Measurements from ENCODE around the gene BCAR1. TPM values are rescaled to one million over a fixed set of nuclear protein-coding genes. Genes with fewer than 3 reads are reported as not detected.
"Not testable (repeated sequence)": the region's sequence is repeated elsewhere in the genome, so short reads cannot be mapped to it uniquely, and the experiment has no call there.

BCAR1 gene
- total RNA-seq, 5 donors from 2014 or later (not counting 1 experiment from before 2014, with no cell fraction given) = 0.49 to 1.6 (median 0.98) TPM

DNA sequence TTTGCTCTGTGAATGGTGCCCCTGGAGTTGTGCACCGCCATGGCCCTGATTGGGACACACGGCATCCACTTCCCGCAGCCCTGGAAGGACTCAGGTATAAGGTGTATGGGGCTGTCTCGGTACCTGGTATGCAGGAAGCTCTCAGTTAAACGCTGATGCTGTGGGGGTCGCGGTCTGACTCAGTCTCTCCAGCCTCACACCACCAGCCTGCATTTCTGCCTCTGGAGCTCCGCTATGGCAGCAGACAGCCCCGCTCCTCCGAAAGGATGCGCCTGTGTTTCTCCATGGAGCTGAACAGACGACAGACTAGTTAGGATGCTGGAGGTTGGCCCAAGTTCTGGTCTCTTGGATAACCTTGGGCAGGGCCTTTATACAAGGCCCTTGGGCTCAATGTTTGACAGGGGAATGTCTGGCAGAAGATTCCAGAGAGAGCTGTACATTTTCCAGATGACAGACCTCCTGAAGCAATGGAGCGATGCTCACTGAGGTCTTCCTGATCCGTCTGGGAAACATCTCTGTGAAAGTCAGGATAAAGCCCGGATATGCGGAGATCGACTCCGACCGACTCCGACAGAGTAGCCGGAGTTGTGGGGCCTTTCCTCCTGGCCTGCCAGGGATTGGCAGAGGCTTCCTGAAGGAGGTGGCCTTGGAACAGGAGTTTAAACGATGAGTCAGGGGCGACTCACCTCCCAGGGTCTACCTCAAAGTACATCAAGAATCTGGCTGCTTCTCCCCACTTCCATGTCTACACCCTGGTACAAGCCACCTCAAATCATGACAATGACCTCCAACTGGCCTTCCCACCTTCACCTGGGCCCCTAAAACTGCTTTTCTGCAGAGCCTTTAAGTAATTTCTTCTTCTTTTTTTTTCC is 21.9 kb upstream of the BCAR1 start:
- Mint-ChIP-seq H3K4me1 (peaks cover 4 to 6% (median 5%) of the 10 kb centered on the region in 3 donors), H3K27ac (no peak overlapping the region), H3K4me3 (no peak overlapping the region), H3K27me3 (peaks cover 17 to 23% of the 10 kb centered on the region in 2 donors), H3K9me3 (no peaks in the 10 kb centered on the region), H3K36me3 (no peaks in the 10 kb centered on the region)
- peaks cover 2 to 45% of the 10 kb centered on the region in 2 experiments for H3K27me3 ChIP-seq (replicated peaks in 1 of 2; ENCODE audit: control insufficient read depth in 2 of 2, extremely low read depth in 1 of 2, insufficient read depth in 2 of 2, low read length in 1 of 2)
- no peak for DNase-seq
- no peak overlapping the region for H3K27ac ChIP-seq (ENCODE audit: low read length)
- H3K4me3 ChIP-seq (ENCODE audit: control insufficient read depth in 1 of 2, extremely low read depth in 1 of 2, low read length in 1 of 2) = no peak overlapping the region
- peaks cover 0 to 3% of the 10 kb centered on the region in 2 experiments for H3K4me1 ChIP-seq (ENCODE audit: control insufficient read depth in 1 of 2, extremely low read depth in 1 of 2, insufficient read depth in 2 of 2, low read length in 2 of 2)
- ChIA-PET CTCF (no interaction called here), POLR2A (no interaction called here)
- ATAC-seq (replicated peaks in 1 of 4) = no peak
- no peaks in the 10 kb centered on the region for H3K9me3 ChIP-seq
- WGBS (ENCODE audit: insufficient coverage) = 97% methylated on average over 16 of the region's 23 CpGs
- no peaks in the 10 kb centered on the region for H3K36me3 ChIP-seq (ENCODE audit: control insufficient read depth in 2 of 2, extremely low read depth in 1 of 2, insufficient read depth in 1 of 2, low read length in 1 of 2)

GRCh38 chr16:75272629-75273028 is 21.2 kb upstream of the BCAR1 start:
- H3K4me3 ChIP-seq (ENCODE audit: control insufficient read depth in 1 of 2, extremely low read depth in 1 of 2, low read length in 1 of 2); H3K4me3 Mint-ChIP-seq; CTCF ChIA-PET; ATAC-seq (replicated peaks in 1 of 4); H3K4me1 Mint-ChIP-seq; H3K4me1 ChIP-seq (ENCODE audit: control insufficient read depth in 1 of 2, extremely low read depth in 1 of 2, insufficient read depth in 2 of 2, low read length in 2 of 2); H3K9me3 Mint-ChIP-seq; H3K27ac ChIP-seq (ENCODE audit: low read length); H3K36me3 ChIP-seq (ENCODE audit: control insufficient read depth in 2 of 2, extremely low read depth in 1 of 2, insufficient read depth in 1 of 2, low read length in 1 of 2); H3K36me3 Mint-ChIP-seq; DNase-seq; POLR2A ChIA-PET; H3K9me3 ChIP-seq: not testable (repeated sequence)
- WGBS (ENCODE audit: insufficient coverage) = 88% methylated on average over 7 of the region's 10 CpGs
- peaks cover 2 to 51% of the 10 kb centered on the region in 2 experiments for H3K27me3 ChIP-seq (replicated peaks in 1 of 2; ENCODE audit: control insufficient read depth in 2 of 2, extremely low read depth in 1 of 2, insufficient read depth in 2 of 2, low read length in 1 of 2)
- peak overlapping the region in 1 of 2 donors; percentile 15 for H3K27ac Mint-ChIP-seq
- peaks cover 17 to 20% of the 10 kb centered on the region in 2 donors for H3K27me3 Mint-ChIP-seq

- H3K4me1 Mint-ChIP-seq = peaks cover 4 to 6% (median 5%) of the 10 kb centered on the region in 3 donors
- Histone ChIP-seq H3K4me3 (ENCODE audit: control insufficient read depth in 1 of 2, extremely low read depth in 1 of 2, low read length in 1 of 2) (no peak overlapping the region), H3K9me3 (no peaks in the 10 kb centered on the region), H3K27ac (ENCODE audit: low read length) (no peak overlapping the region), H3K36me3 (ENCODE audit: control insufficient read depth in 2 of 2, extremely low read depth in 1 of 2, insufficient read depth in 1 of 2, low read length in 1 of 2) (no peaks in the 10 kb centered on the region), H3K27me3 (replicated peaks in 1 of 2; ENCODE audit: control insufficient read depth in 2 of 2, extremely low read depth in 1 of 2, insufficient read depth in 2 of 2, low read length in 1 of 2) (peaks cover 2 to 51% of the 10 kb centered on the region in 2 experiments), H3K4me1 (ENCODE audit: control insufficient read depth in 1 of 2, extremely low read depth in 1 of 2, insufficient read depth in 2 of 2, low read length in 2 of 2) (peaks cover 0 to 3% of the 10 kb centered on the region in 2 experiments)
- no peak overlapping the region for H3K27ac Mint-ChIP-seq
- POLR2A ChIA-PET = no interaction called here
- 37% methylated on average over 11 of the region's 12 CpGs for WGBS (ENCODE audit: insufficient coverage)
- ATAC-seq (replicated peaks in 1 of 4) (no peak), DNase-seq (no peak)
- CTCF ChIA-PET = no interaction called here
- H3K4me3 Mint-ChIP-seq = no peak overlapping the region
- peaks cover 17% of the 10 kb centered on the region in 2 donors for H3K27me3 Mint-ChIP-seq
- H3K9me3 Mint-ChIP-seq = no peaks in the 10 kb centered on the region
- no peaks in the 10 kb centered on the region for H3K36me3 Mint-ChIP-seq
Observed at GRCh38 chr16:75272097-75272551, 20.7 kb upstream of the BCAR1 start.

DNA sequence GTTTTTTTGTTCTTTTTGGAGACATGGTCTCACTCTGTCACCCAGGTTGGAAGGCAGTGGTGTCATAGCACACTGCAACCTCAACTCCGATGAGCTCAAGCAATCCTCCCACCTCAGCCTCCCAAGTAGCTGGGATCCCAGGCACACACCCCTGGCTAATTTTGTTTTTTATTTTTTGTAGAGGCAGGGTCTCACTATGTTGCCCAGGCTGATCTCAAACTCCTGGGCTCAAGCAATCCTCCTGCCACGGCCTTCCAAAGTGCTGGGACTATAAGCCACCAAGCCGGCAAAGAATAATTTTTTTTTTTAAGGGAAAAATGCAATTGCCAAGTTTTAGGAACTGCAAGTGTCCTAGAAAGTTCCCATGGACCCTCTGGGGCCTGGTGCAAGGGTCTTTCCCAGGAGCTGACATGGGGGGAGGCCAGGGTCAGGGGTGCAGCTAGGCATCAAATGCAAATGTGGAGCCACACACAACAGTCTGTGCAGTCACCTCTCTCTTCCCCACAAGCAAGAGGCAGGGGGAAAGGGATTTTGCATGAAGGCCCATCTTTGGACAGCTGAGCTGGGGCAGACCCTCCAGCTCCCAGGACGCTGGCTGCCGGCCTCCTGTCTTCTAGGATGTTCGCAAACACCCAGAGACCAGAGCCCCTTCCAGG is 20.1 kb upstream of the BCAR1 start:
- ChIA-PET CTCF (no interaction called here), POLR2A (no interaction called here)
- Histone ChIP-seq H3K27ac (ENCODE audit: low read length) (no peak overlapping the region), H3K4me1 (ENCODE audit: control insufficient read depth in 1 of 2, extremely low read depth in 1 of 2, insufficient read depth in 2 of 2, low read length in 2 of 2) (peaks cover 0 to 4% of the 10 kb centered on the region in 2 experiments), H3K27me3 (replicated peaks in 1 of 2; ENCODE audit: control insufficient read depth in 2 of 2, extremely low read depth in 1 of 2, insufficient read depth in 2 of 2, low read length in 1 of 2) (peaks cover 2 to 53% of the 10 kb centered on the region in 2 experiments), H3K36me3 (ENCODE audit: control insufficient read depth in 2 of 2, extremely low read depth in 1 of 2, insufficient read depth in 1 of 2, low read length in 1 of 2) (no peaks in the 10 kb centered on the region), H3K4me3 (ENCODE audit: control insufficient read depth in 1 of 2, extremely low read depth in 1 of 2, low read length in 1 of 2) (no peak overlapping the region), H3K9me3 (no peaks in the 10 kb centered on the region)
- no peaks in the 10 kb centered on the region for H3K36me3 Mint-ChIP-seq
- no peak for ATAC-seq (replicated peaks in 1 of 4)
- H3K9me3 Mint-ChIP-seq = no peaks in the 10 kb centered on the region
- H3K4me1 Mint-ChIP-seq = peaks cover 4 to 6% (median 5%) of the 10 kb centered on the region in 3 donors
- H3K27ac Mint-ChIP-seq = no peak overlapping the region
- peaks cover 18 to 23% of the 10 kb centered on the region in 2 donors for H3K27me3 Mint-ChIP-seq
- H3K4me3 Mint-ChIP-seq = no peak overlapping the region
- no CpG with 5 or more reads among the region's 6 CpGs for WGBS (ENCODE audit: insufficient coverage)
- no peak for DNase-seq

DNA sequence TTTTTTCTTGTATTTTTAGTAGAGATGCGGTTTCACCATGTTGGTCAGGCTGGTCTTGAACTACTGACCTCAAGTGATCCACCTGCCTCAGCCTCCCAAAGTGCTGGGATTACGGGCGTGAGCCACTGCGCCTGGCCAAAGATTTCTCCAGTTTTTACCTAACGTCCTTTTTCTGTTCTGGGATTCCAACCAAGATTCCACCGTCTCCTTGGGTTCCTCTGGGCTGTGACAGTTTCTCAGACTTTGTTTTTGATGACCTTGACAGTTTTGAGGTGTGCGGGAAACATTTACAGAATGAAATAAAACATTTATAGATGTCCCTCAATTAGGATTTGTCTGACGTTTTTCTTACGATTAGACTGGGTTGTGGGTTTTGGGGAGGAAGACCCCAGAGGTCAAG is 17.9 kb upstream of the BCAR1 start:
- not testable (repeated sequence) for H3K4me3 Mint-ChIP-seq

GRCh38 chr16:75267631-75268264 is 16.3 kb upstream of the BCAR1 start:
- H3K27me3 ChIP-seq (replicated peaks in 1 of 2; ENCODE audit: control insufficient read depth in 2 of 2, extremely low read depth in 1 of 2, insufficient read depth in 2 of 2, low read length in 1 of 2) = peaks cover 0 to 72% of the 10 kb centered on the region in 2 experiments
- H3K36me3 ChIP-seq (ENCODE audit: control insufficient read depth in 2 of 2, extremely low read depth in 1 of 2, insufficient read depth in 1 of 2, low read length in 1 of 2) = no peaks in the 10 kb centered on the region
- Mint-ChIP-seq H3K4me1 (peaks cover 5 to 14% (median 8%) of the 10 kb centered on the region in 3 donors), H3K36me3 (no peaks in the 10 kb centered on the region), H3K27me3 (peaks cover 26 to 43% of the 10 kb centered on the region in 2 donors), H3K9me3 (no peaks in the 10 kb centered on the region), H3K4me3 (no peak overlapping the region), H3K27ac (no peak overlapping the region)
- ChIA-PET POLR2A (no interaction called here), CTCF (no interaction called here)
- no peak for ATAC-seq (replicated peaks in 1 of 4)
- H3K27ac ChIP-seq (ENCODE audit: low read length) = no peak overlapping the region
- no peak for DNase-seq
- no peak overlapping the region for H3K4me3 ChIP-seq (ENCODE audit: control insufficient read depth in 1 of 2, extremely low read depth in 1 of 2, low read length in 1 of 2)
- peaks cover 0 to 22% of the 10 kb centered on the region in 2 experiments for H3K4me1 ChIP-seq (ENCODE audit: control insufficient read depth in 1 of 2, extremely low read depth in 1 of 2, insufficient read depth in 2 of 2, low read length in 2 of 2)
- 79% methylated on average over 2 of the region's 10 CpGs for WGBS (ENCODE audit: insufficient coverage)
- H3K9me3 ChIP-seq = no peaks in the 10 kb centered on the region

More for the DNA sequence above, 17.9 kb upstream of the BCAR1 start:
- Histone ChIP-seq H3K27me3 (replicated peaks in 1 of 2; ENCODE audit: control insufficient read depth in 2 of 2, extremely low read depth in 1 of 2, insufficient read depth in 2 of 2, low read length in 1 of 2) (peaks cover 0 to 65% of the 10 kb centered on the region in 2 experiments), H3K4me1 (ENCODE audit: control insufficient read depth in 1 of 2, extremely low read depth in 1 of 2, insufficient read depth in 2 of 2, low read length in 2 of 2) (peaks cover 0 to 22% of the 10 kb centered on the region in 2 experiments)
- CTCF ChIA-PET; H3K27ac Mint-ChIP-seq; H3K9me3 ChIP-seq; H3K36me3 Mint-ChIP-seq; H3K4me1 Mint-ChIP-seq; H3K36me3 ChIP-seq (ENCODE audit: control insufficient read depth in 2 of 2, extremely low read depth in 1 of 2, insufficient read depth in 1 of 2, low read length in 1 of 2); POLR2A ChIA-PET; DNase-seq; ATAC-seq (replicated peaks in 1 of 4); H3K4me3 ChIP-seq (ENCODE audit: control insufficient read depth in 1 of 2, extremely low read depth in 1 of 2, low read length in 1 of 2); H3K27ac ChIP-seq (ENCODE audit: low read length); H3K9me3 Mint-ChIP-seq: not testable (repeated sequence)
- WGBS (ENCODE audit: insufficient coverage) = 92% methylated on average over 4 of the region's 9 CpGs
- peaks cover 19 to 32% of the 10 kb centered on the region in 2 donors for H3K27me3 Mint-ChIP-seq
